GM06990 (cell line): ENCODE data around the gene SH3TC1.

Experiments used
- DNase-seq: peaks from one replicate; pipeline ENCODE4 v3.0.0-alpha.2; 2011; ENCODE audit not compliant: insufficient read length; ENCODE audit errors: extremely low read depth
- H3K27me3 ChIP-seq: replicated peaks from 2 replicates; pipeline ENCODE4 v1.6.0; 2011; ENCODE audit warnings: low read length; ENCODE audit not compliant: control insufficient read depth, insufficient read depth
- H3K36me3 ChIP-seq: 2 replicates; pipeline ENCODE4 v1.5.1; 2011; ENCODE audit warnings: low read length; ENCODE audit not compliant: control insufficient read depth, insufficient read depth
- H3K4me3 ChIP-seq: replicated peaks from 2 replicates; pipeline ENCODE4 v1.5.1; 2011; ENCODE audit warnings: low read depth, mild to moderate bottlenecking, control low read depth, low read length
- CTCF ChIP-seq: IDR thresholded peaks from 2 replicates; pipeline ENCODE4 v1.5.1; 2011; ENCODE audit warnings: low read length, control low read depth, mild to moderate bottlenecking, inconsistent platforms; ENCODE audit not compliant: insufficient read depth, poor library complexity, severe bottlenecking

SH3TC1 gene

DNA sequence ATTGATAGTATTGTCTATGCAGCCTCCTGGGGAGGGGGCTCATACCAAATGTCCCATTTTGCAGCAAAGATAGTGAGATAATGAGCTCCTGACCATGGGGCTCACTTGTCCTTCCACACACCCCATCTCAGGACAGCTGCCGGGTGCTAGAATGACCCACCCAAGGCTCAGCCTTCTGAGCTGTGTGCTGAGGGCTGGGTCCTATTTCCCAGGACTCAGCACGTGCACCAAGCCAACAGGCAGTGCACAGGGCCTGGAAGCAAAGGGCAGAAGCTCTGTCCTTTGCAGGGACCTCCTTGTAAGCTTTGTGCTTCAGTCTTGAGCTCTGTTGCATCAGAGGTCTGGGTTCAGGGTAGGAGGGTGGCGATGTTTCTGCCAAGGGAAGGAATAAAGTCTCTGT is 29.3 kb upstream of the SH3TC1 start:
- no peak overlapping the region for H3K4me3 ChIP-seq
- no peak for TF ChIP-seq CTCF
- DNase-seq = no peak
- H3K36me3 ChIP-seq = no peaks in the 10 kb centered on the region
- H3K27me3 ChIP-seq = no peaks in the 10 kb centered on the region

DNA sequence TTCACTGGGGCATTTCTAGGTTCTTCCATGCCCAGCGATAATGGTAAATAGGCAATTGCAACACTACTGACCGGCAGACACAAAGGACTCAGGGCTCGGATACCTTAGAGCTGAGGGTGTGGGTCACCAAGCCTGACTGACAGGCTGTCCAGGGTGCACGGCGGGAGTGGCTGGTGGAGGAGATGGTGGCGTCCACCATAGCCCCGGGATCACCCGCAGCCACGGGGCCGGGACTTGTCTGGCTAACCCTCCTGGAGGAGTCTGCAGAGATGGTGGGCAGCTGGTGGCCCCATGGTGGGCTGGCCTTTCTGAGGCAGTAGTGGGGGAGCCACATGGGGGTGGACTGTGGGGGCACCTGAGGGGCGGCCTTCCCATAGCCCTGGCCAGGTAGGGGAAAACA is 28.7 kb upstream of the SH3TC1 start:
- DNase-seq = no peak
- Histone ChIP-seq H3K4me3 (no peak overlapping the region), H3K27me3 (no peaks in the 10 kb centered on the region), H3K36me3 (no peaks in the 10 kb centered on the region)
- no peak for TF ChIP-seq CTCF

GRCh38 chr4:8171266-8171665 is 27.8 kb upstream of the SH3TC1 start:
- Histone ChIP-seq H3K36me3 (no peaks in the 10 kb centered on the region), H3K4me3 (no peak overlapping the region), H3K27me3 (no peaks in the 10 kb centered on the region)
- no peak for DNase-seq
- TF ChIP-seq CTCF = no peak

- DNase-seq = peak; percentile 78
- Histone ChIP-seq H3K36me3 (no peaks in the 10 kb centered on the region), H3K27me3 (no peaks in the 10 kb centered on the region), H3K4me3 (peak overlapping the region; percentile 31)
- no peak for TF ChIP-seq CTCF
Observed at GRCh38 chr4:8171984-8172924, 26.8 kb upstream of the SH3TC1 start.

- Histone ChIP-seq H3K36me3 (no peaks in the 10 kb centered on the region), H3K4me3 (no peak overlapping the region), H3K27me3 (no peaks in the 10 kb centered on the region)
- no peak for TF ChIP-seq CTCF
- DNase-seq = no peak
Observed at GRCh38 chr4:8173492-8174242, 25.4 kb upstream of the SH3TC1 start.
